Measurements from ENCODE around the gene TOGARAM2.
"Not testable (repeated sequence)": the region's sequence is repeated elsewhere in the genome, so short reads cannot be mapped to it uniquely, and the experiment has no call there.

The TOGARAM2 gene

DNA sequence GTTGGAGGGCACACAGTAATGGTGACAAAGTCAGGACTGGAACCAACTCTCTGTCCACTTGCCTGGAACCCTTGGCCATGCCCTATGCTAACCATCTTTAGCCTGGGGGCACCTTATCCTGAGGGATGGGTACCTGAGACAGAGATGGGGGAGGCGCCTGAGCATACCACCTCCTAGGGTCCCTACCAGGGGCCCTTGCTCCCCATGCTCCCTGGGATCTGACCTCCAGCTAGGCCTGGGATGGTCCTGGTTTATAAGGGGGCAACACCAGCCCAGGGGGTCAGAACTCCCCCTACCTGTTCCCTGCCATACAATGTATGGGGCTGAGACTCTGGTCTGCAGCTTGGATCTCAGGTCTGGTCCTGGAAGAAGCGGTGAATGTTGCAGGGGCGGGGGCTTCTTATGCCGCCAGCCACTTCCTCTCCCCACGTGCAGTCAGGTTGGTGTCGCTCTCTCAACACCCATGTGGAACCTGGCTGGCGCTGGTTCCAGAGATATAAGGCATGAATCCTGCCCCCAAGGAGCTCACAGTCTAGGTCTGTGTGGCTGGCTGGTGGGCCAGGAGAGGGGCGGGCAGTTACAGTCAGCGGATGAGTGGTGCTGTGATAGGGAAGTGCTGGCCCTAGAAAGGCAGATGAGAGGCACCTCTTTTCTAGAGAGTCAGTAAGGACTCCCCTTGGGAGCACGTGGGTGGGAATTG is 3.8 kb upstream of the TOGARAM2 start:
- no peak for DNase-seq (ENCODE audit: low read depth in 2 of 2)

DNA sequence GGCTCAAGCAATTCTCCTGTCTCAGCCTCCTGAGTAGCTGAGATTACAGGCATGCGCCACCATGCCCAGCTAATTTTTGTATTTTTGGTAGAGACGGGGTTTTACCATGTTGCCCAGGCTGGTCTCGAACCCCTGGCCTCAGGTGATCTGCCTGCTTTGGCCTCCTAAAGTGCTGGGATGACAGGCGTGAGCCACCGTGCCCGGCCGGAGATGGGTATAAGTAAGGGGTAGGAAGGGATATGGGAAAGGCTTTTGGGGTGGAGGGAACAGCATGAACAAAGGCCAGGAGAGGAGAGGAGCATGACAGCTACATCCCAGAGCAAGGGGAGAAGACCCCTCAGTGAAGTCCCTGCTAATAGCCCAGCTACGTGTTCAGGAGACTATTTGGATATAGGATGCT is 3.1 kb upstream of the TOGARAM2 start:
- not testable (repeated sequence) for DNase-seq (ENCODE audit: low read depth in 2 of 2)

DNA sequence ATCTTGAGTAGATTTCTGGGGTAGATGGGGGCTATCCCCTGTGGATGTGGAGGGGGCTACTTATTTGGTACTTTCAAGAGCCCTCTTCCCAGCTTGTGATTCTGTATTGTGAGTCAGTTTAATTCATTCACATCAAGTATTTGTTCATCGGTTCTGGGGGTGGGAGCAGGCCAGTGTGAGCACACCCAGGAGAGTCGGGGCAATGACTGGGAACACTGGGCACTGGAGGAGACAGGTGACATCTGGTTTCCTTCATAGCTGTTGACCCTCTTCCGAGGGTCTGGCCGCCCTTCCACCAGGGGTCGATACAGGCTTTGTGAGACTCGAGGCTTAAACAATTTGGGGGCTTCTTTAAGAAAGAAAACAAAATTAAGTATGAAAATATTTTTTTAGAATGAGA is 2.5 kb upstream of the TOGARAM2 start:
- no peak for DNase-seq (ENCODE audit: low read depth in 2 of 2)

DNA sequence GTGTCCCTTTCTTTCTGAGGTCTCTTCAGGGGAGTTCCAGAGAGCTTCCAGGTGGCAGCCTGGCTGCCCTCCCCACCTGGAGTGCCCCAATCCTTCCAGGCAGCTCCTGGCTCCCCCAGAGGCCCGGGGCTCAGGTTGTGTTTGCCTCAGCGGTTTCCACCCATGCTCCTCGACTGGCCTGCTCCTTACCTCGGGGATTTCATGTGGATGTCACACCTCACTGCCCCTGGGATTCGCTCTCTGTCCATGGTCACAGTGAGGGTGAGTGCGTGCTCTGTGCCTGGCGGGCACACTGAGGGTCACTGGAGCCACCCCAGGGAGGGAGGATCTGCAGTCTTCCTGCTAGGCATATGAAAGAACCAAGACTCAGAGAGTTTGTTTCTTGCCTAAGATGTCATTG is 2.1 kb upstream of the TOGARAM2 start:
- no peak for DNase-seq (ENCODE audit: low read depth in 2 of 2)

DNA sequence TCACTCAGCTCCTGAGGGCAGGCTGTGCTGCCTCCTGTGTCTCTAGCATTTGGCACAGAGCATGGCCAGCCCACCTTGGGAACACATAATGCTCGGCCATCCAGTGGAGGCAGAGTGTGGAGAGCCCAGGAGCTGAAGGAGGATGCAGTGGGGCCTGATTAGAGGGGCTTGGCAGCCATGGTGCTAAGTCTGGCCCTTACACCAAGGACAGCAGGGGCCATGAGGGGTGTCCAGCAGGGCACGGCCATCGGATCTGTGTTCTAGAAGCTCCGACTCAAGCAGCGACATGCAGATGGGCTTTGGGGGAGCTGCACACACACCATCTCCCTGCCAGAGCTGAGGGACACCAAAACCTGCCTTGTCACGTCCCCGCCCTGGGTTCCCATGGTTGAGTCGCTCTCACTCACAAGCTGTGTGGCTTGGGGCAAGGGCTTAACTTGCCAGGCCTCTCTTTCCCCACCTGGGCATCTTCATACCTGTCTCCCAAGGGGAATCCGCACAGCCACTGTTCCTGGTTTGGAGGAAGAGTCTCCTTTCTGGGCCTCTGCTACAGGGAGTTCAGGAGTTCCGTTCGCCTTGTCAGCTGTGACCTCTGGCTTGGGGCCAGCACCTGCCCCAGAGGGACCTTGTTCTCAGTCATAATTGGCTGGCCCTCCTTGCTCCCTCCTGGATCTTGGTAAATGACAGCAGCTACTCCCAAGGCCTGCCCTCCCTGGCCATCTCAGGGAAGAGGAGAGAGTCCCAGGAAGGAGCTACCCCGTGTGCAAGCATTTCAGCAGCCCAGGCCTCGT is 1.3 kb upstream of the TOGARAM2 start:
- no peak for DNase-seq (ENCODE audit: low read depth in 2 of 2)

DNA sequence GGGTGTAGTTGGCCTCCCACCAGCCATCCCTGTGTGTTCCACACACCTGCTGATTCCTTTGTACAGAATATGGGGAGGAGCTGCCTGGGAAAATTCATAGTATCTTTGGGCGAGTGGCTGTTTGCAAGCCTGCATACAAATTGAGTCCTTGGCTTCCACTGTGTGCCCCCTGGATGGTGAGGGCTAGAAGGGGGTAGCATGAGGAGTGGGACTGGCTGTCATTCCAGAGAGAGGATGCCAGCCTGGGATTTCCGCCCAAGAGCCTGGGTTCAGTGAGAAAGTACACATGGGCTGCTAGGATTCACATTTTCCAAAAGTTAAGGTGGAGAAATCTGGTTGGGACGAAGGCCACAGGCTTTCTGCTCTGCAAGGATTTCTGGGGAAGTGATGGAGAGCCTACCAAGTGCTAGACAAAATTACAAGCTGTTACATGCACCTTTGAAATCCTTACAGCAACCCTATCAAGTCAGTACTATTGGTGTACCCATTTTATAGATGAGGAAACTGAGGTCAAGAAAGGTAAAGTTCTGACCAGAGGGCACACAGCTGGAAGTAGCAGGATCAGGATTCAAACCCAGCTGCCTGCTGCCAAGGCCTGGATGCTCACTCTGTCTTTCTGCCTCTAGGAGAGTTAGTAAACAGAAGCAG is 606 bp upstream of the TOGARAM2 start:
- DNase-seq (ENCODE audit: low read depth in 2 of 2), result no peak

DNA sequence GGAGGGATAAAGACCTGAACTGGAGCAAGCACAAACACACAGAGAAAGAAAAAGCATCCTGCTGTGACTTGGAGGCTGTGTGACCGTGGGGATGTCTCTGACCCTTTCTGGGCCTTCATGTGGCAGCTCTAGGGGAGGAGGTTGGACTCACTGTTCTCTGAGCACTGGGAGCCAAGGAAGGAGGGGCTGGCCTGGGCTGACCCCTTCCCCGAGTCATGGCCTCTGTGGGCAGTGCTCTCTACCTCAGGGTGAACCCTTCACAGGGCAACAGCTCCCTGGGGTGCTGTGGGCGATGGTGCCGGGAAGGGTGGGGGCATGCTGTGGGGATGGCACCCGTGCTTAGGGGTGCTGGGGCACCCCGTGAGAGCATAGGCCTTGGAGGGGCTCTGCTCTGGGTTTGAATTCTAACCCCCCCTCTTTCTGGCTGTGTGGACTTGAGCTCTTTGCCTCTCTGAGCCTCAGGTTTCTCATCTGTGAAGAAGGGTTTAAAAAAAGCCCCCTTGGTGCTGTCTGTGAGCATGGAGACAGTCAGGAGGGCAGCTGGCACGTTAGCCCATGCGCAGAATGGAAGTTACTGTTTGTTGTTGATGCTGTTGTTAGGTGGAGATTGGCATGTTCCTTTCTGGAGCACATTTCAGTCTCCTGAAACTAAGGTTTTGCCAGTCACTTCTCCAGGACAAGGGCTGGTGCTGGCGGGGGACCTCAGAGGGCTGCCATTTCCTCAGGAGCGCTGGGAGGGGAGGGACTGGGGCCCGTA is 700 bp downstream of the TOGARAM2 start:
- DNase-seq (ENCODE audit: low read depth in 2 of 2), result no peak

DNA sequence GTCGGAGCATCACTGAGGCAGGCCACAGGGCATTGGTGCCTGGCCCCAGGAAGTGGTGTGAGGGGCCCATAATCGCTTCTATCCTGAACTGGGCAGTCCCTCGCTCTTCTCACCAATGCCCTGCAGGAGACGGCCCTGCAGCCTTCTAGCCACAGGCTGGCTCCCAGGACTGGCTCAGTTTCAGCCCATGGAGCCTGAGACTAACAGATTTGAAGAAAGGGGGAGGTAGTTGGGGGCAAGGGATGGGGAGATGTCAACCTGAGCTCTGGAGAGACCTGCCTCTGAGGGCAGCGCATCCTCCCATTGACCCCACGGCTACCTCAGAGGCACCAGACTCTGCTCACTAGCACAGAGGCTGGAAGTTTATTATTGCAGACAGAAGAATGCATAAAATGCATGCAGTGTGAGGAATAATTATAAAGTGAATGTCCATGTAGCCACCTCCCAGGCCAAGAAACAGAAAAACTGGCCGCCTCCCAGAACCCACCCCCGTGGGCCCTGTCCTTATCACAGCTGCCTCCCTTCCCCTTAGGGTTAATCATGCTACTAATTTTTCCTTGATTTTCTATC is 1.4 kb downstream of the TOGARAM2 start:
- no peak for DNase-seq (ENCODE audit: low read depth in 2 of 2)

DNA sequence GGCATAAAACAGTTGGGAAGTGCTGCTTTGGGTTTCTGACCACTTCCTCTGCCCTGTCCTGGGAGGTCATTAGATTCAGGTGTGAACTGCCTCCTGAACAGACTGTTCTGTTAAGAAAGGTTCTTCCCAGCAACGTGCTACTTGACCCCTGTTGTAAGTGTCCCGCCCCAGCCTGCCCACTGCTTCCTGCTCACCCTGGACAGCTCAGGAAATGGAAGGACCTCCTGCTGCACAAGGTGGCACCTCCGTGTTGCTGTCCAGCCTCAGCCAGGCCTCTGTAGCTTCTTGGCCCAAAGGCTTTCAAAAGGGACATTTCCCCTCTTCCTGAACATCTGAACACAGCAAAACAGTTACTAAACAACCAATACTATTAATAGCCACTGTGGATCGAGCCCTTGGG is 5.3 kb downstream of the TOGARAM2 start:
- no peak for DNase-seq (ENCODE audit: low read depth in 2 of 2)

DNA sequence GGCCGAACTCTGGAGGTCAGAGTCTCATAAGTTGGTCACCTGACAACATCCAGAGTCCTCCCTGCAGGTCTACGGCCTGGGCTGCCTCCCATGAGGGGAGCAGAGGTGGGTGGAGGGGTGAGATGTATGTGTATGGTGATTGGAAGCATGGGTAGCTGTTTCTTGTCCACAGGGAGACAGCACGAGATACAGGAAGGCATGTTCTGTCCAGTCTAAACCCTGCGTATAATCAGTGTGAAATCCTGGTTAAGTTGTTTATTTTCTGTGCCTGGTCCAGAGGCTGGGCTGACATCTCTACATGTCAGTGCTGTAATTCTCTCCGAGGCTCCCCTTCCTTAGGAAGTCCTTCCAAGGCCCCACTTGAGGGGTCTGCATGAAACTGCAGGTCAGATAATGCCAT is 8.9 kb downstream of the TOGARAM2 start:
- DNase-seq (ENCODE audit: low read depth in 2 of 2), result no peak

DNA sequence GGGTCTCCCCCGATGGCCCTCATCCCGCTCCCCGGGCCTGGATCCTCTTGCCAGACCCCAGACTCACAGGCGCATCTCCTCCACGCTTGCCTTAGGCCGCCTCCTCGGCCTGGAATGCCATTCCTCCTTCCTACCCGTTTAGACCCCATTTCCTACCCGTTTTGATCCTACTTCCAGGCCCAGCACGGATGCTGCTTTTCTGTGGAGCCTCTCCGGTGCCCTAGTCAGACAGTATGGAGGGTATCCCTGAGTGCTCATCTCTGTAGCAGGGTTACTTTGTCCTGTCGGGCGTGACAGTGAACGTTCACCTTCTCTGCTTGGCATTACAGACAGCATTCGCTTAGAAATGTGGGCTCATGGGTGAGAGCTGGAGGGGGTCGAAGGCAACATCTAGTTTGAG is 9.3 kb downstream of the TOGARAM2 start:
- no peak for DNase-seq (ENCODE audit: low read depth in 2 of 2)

DNA sequence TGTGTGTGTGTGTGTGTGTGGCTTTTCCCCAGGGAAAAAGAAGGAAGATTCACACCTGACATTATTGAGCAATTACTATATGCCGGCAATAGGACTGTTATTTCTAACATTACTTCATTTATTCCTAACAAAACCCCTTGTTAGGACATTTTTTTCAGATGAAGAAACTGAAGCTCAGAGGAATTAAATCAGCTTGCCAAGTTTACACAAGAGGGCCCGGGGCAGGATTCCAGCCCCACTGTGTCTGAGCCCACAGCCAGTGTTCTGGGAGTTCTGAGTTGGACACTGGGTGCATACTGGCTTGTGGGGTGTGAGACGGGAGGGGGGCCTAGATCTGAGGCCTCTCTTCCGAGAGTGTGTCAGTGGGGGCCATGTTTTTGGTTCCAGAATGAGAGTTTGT is 9.9 kb downstream of the TOGARAM2 start:
- DNase-seq (ENCODE audit: low read depth in 2 of 2), result no peak

DNA sequence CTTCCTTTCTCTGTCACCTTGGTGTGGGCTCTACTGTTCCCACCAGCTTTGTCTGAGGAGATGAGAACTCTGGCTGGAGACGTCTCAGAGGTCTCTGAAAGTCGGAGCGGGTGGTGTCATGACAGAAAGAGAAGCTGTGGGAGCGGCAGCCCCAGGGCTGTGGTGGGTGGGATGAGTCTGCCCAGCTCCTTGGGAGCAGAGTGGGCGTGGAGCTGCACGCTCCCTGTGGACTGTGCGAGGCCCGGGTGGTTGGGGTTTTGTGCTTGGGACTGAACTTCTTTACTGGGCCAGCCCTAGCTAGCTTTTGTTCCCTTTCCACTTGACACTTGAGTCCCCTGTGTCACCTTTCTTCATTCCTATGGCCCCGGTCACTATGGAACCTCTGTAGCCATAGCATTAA is 10.4 kb downstream of the TOGARAM2 start:
- DNase-seq (ENCODE audit: low read depth in 2 of 2), result no peak

DNA sequence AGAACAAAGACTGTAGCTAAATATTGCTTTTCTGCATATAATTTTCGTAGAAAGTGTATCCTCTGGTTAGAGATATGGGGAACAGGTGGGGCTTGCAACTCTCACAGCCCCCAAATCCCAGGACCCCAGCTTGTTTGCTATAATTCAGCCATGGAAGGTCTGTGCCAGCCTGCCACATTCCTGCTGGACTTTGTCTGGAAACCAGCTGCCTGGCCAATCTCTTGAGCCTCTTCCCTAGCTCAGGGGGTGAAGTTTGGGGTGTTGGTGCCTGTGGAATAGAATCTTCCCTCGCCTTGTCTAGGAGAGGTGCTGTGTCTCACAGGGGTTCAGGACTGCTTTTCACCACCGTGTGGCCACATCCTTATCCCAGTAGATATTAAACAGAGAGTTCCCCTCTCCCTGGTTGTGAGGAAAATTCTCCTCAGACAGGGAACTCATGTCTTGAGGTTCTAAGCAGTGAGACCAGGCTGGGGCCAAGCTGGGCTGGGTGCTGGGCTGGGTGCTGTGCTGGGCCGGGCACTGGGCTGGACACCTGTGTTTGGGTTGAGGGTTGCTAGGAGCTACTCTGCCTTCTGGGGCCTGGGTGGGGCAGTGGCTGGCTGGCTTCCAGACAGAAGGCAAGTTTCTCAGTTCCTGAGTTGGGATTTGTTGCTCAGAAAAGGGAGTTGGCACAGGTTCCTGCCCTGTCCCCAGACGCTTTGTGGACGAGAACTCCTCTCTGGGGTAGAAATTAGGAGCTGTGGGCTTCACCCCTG is 12.3 kb downstream of the TOGARAM2 start:
- DNase-seq (ENCODE audit: low read depth in 2 of 2), result no peak

DNA sequence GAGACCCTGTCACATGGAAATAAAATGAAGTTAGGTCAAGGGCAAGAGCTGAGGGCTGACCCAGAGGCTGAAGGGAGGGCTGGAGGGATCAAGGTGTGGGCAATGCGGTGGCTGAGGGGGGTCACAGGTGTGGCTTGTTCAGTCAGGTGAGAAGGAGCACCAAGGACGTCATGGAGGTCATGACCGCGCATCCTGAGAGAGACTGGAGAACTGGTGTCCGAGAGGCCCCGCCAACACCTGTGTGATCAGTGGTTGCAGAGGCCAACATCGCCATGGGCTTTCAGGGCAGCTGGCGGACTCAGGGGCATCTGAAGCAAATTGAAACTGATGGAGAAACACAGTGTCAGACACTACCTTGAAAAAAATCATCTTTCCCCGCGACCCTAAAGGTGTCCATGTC is 13.0 kb downstream of the TOGARAM2 start:
- DNase-seq (ENCODE audit: low read depth in 2 of 2), result no peak

DNA sequence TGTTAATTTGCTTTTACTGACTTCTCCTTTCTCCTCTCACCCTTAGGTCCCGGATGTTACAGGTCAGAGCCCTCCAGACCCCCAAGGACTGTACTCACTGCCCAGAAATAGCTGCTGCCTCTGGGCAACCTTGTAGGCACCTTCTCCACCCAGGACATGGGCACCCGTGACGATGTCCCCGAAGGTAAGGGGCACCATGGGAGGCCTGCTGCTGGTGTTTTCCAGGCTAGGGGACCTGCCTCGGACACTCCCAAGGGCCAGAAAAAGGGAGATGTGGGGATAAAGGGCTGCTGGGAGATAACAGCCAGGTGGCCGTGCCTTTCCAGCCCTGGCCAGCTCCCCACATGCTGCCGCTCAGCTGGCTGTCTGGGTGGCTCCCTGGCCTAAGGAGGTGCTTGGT is 13.6 kb downstream of the TOGARAM2 start:
- no peak for DNase-seq (ENCODE audit: low read depth in 2 of 2)

DNA sequence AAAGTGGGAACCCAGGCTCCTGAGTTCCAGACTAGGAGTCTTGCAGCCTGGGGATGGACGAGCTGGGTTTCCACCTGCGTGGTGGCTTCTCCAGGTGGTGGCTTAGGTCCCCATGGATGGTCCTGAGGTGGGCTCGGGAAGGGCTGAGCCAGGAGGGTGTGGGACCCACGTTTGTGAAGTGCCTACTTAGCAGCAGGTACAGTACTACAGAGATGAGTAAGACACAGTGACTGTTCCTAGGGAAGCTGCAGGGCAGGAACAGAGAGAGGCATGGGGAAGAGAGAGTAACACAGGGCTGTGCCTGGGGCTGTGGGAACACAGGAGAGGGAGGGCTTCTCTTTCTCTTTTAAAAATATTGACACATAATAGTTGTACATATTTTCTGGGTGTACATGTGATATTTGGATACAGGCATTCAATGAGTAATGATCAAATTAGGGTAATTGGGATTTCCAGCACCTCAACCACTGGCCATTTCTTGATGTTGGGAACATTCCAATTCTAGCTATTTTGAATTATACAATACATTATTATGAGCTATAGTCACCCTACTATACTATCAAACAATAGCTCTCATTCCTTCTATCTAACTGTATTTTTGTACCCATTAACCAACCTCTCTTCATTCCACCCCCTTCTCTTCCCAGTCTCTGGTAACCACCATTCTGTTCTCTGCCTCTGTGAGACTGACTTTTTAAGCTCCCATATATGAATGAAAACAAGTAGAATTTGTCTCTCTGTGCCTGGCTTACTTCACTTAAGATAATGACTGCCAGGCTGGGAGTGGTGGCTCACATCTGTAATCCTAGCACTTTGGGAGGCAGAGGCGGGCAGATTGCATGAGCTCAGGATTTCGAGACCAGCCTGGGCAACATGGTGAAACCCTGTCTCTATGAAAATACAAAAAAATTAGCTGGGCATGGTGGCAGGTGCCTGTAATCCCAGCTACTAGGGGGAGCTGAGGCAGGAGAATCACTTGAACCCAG is 15.0 kb downstream of the TOGARAM2 start:
- no peak for DNase-seq (ENCODE audit: low read depth in 2 of 2)

DNA sequence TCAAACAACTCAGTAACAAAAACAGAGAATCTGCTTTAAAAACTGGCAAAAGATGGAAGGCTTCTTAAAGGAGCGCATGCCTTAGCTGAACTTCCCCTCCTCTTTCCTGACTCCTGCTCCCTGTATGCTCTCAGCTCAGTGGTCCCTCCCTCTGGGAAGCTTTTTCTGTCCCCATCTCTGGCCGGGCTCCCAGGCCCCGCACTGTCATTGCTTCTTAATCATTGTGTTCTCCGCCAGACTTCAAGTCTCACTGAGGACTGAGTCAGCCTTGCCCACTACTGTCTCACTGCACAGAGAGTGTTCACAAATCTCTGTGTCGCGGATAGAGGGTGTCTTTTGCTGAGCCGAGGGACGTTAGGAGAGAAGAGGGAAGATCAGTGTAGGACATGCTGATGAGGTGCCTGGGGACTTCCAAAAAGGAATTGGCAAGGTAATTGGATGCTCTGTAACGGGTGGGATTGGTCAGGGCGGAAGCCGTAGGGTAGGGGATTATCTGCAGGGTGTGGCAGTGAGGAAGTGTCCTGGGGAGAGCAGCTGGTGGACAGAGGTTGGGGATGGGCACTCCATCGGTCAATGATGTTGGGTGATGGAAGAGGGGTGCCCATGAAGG is 16.2 kb downstream of the TOGARAM2 start:
- no peak for DNase-seq (ENCODE audit: low read depth in 2 of 2)
